NCI-H1436 (cell line): Measurements from ENCODE around the gene PCDH1.
A peak's percentile ranks its signal among the peaks of the same experiment; 100 is the strongest.
"Not testable (repeated sequence)": the region's sequence is repeated elsewhere in the genome, so short reads cannot be mapped to it uniquely, and the experiment has no call there.

Source experiments
- DNase-seq: peaks from one replicate; lab custom pipeline; 2025; lab: John Stamatoyannopoulos, UW

The PCDH1 gene

DNA sequence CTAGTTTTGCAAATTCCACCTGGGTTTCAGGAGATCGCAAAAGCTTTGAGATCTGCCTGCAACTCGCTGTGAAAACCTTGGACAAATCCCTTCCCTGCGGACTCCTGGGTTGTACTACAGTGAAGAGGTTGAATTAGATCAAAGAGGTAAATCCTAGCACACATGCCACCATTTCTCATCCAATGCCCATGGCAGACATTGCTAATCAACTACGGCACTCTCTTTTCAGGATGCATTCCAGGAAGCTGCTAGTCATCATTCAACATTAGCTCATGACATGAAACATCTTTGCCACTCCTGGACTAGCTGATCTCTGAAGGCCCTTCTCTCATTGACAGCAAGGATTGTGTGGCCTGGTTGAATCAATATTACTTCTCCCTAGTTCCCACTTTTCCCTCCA is 46.1 kb downstream of the PCDH1 start:
- no peak for DNase-seq

DNA sequence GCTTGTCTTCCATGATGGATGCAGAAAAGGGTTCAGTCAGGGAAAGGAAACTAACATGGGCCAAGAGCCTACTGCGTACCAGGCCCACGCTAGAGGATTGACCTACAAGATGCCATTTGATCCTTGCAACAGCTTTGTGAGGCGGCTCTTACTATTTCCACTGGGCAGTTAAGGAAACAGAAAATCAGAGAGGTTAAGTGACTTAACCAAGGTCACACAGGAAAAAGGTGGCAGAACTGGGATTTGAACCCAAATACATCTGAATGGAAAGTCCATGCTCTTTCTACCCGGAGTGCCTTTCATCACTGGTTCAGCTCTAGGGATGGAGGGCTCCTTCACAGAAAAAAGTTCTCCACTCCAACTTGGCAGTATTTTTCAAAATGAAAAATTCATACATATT is 50.0 kb downstream of the PCDH1 start:
- no peak for DNase-seq

DNA sequence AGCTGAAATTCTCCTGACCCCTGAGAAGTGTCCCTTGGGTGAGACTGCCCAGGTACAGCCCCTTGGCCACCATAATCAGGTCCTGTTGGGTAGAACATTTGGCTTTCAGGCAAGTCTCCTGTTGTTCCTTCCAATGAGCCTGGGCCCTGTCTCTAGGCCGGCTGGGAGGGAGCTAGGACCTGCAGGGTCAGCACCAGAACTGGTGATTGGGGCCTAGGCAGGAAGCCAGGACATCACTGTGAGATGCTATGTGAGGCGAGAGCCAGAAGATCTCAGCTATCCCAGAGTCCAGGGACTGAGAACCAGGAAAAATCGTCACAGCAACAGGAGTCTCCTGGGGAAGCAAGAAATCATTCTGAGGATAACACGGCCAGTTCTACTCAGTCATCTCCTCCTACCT is 51.5 kb downstream of the PCDH1 start:
- DNase-seq = no peak

DNA sequence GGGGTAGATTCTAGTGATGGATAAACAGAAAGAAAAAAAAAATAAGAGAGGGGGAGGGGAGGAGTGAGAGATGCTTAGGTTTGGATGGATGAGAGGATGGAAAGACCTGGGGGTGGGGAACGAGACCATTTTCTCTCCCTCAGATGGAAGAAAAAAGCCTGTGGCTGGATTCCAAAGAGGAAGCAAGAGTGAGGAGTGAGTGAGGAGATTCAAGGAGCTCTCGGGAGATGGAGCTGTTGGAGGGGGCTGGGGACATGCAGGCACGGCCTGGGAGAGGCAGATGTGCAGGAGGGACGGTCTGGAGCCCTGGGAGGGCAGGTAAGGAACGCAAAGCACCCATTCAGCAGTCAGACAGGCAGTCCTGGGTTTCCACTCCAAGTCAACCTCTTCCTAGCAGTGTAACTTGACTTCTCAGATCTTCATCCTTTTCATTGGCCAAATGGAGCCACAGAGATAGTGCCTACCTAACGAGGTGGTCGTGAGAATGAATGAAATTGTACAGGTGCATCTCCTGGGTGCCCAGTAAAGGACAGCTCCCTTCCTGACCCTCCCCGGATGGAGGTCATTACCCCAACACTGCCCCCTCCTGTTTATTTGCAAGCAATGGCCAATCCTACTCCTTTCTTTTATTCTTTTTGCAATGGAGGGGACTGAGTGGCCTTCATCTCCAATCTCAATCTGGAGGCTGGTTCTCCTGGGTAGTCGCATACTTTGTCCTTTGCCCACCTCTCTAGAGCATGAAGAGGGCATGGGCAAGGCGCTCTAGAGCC is 52.2 kb downstream of the PCDH1 start:
- DNase-seq = no peak

DNA sequence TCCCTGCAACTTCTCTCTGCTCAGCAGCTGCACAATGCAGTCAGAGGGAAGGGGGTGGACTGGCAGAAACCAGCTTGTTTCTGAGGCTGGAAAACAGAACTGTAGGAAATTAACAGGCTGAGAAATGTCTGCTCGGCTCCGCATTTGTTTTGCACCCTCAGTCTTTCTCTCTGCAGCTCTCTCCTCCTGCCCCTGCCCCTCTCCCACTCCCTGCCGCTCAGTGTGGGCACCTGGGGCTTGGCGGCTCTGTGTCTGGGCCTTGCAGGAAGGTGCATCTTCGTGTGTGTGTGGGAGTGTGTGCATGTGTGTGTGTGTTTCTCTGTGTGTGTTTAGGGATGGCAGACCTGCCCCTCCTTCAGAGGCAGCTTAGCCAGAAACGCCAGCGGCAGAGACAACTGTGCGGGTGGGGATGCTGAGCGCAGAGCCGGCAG is 53.0 kb downstream of the PCDH1 start:
- DNase-seq = no peak

DNA sequence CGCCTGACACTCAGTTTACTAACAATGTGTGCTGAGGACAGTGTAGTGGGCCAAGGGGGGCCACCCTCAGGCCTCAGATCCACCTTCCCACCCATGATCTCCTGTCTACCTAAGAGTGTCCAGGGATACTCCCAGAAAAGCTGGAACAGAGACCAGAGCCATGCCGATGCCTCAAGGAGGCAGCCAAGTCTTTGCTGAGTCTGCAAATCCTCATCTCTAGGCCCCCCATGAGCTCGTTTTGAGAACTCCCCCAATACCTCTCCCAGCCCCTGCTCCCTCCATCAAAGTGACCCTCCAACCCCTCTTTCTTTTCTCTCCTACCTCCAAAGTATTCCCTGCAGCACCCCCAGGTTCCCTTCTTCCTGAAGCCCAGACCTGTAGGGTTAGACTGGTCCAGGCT is 53.5 kb downstream of the PCDH1 start:
- no peak for DNase-seq

DNA sequence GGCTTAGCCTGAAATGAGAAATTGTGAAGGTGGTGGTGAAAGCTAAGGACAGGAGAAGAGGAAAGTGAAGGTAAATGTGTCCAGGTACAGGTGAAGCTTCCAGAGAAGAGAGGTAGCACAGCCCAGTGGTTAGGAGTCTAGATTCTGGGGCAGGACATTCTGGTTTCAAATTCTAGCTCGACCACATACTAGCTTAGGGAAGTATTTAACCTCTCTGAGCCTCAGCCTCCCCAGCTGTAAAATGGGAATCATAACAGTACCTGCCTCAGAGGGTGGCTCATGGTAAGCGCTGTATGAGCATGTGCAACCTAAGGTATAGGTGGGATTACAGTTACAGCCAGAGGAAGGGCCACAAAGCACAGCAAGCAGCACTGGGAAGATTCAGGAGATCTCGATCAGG is 55.2 kb downstream of the PCDH1 start:
- no peak for DNase-seq

- no peak for DNase-seq
Observed at GRCh38 chr5:141822144-141822543, 56.1 kb downstream of the PCDH1 start.

DNA sequence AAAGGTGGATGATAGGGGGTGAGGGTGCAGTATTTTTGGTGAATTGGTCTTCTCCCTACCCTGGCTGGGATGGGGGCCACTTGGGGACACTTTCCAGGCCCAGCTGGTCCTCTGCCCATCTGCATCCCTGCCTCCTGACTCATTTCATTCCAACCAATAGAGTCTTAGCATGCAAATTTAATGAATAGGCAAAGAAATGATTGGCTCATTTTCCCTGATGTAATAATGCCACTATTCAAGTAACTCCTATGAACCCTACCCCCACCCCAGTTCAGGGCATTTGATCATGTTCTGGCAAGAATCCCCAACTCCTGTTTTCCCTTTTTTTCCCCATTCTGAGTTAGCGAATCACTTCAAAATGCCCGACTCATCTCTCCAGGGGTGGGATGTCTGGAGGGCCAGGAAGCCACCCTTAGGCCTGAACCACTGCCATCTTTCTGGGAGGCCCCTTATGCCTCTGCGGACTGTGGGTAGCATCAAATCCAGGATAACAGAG is 56.7 kb downstream of the PCDH1 start:
- peak; percentile 25 for DNase-seq

DNA sequence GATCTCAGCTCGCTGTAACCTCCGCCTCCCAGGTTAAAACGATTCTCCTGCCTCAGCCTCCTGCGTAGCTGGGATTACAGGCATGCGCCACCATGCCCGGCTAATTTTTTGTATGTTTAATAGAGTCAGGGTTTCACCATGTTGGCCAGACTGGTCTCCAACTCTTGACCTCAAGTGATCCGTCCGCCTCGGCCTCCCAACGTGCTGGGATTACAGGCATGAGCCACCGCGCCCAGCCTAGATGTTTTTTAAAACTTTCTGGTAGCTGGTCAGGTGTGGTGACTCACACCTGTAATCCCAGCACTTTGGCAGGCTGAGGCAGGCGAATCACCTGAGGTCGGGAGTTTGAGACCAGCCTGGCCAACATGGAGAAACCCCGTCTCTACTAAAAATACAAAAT is 57.5 kb downstream of the PCDH1 start:
- DNase-seq = not testable (repeated sequence)

- no peak for DNase-seq
Observed at GRCh38 chr5:141817631-141818030, 60.6 kb downstream of the PCDH1 start.

GRCh38 chr5:141816598-141817399 is 61.4 kb downstream of the PCDH1 start:
- DNase-seq = no peak

DNA sequence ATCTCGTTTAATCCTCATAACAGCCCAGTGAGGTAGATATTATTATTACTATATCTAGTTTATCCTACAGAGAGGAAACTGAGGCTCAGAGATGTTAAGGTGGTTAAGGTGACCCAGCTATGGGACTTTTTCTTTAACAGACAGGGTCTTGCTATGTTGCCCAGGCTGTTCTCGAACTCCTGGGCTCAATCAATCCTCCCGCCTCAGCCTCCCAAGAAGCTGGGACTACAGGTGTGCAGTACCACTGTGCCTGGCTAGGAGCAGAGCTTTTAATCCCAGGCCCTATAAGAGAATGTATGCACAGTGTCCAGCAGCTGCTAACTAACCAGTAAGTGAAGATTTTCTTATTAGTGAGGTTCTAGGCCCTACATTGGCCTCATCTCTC is 62.4 kb downstream of the PCDH1 start:
- DNase-seq = no peak

GRCh38 chr5:141815051-141815795 is 63.0 kb downstream of the PCDH1 start:
- no peak for DNase-seq

DNA sequence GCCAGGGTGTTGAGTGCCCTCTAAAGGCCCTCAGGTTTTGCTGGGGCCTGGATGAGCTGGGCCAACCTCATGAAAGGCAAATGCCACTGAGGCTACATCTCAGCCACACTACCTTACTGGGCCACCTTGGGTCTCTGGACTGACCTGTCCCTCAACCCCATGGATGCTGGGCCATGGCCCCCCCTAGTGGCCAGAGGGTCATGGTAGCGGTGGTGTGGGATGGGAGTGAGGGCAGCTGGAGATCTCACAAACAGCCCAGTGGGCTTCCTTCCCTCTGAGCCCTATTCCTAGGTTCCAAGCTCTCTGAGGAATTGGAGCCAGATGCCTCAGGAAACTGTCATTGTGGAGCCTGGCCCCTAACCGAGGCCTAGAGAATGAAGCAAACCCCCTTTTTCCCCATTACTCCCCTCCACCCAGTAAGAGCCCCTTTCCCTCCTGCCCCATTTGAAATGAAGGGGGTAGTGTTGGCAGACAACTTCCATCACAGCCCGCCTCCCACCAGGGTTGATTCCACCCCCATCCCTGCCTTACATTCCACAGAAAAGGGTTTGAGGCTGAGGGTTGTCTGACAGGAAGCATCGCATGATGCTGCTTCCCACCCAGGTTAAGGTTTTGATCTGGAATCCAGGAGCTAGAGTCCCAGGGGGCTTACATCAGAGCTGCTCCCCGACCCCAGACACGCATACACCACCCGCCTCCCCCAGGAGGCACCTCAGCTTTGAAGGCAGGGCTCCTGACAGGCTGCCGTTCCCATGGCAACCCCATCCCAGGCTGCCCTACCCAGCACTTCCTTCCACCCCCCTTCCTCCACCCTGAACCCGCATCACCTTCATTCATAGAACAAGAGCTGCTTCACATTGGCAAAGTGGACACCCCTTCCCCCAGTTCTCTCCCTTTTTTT is 63.9 kb downstream of the PCDH1 start:
- peak; percentile 39 for DNase-seq

- DNase-seq = no peak
Observed at GRCh38 chr5:141812512-141812911, 65.7 kb downstream of the PCDH1 start.

DNA sequence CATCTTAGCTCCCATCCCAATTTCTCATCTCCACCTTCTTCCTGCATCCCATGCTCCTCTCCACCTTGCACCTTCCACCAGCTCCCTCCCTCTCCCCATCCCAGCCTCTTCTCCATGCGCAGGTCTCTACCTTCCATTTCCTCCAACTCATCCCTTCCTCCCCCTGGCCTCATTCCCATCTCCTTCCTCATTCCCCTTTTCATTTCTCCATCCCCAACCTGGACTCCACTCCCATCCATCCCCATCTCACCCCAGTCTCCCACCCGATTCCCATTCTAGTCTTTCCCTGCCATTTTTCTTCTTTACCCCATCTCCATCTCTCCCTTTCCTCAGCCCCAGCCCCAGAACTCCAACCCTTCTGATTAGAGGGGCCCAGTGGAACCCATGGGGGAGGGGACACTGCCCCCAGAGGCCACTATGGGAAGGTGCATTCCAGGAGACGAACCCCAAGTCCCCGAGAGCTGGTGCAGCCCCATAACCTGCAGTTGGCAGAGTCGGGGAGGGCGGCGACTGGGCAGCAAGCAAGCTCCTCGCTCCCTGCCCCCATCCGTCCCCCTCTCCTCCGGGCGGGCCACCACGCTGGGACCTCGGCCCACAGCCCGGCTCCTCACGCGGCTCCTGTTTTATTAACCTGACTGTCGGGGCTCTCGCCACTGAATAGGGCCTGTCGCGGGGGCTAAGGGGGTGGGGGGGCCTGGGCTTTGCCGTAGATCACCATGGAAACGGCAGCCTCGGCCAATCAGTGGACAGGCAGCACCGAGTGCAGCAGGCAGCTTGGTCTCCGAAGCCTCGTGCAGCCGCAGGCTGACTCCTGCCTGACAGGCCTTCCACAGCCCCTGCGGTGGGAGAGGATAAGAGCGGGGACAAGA is 66.7 kb downstream of the PCDH1 start:
- DNase-seq = peak; percentile 33

- DNase-seq = no peak
Observed at GRCh38 chr5:141810702-141811101, 67.5 kb downstream of the PCDH1 start.

DNA sequence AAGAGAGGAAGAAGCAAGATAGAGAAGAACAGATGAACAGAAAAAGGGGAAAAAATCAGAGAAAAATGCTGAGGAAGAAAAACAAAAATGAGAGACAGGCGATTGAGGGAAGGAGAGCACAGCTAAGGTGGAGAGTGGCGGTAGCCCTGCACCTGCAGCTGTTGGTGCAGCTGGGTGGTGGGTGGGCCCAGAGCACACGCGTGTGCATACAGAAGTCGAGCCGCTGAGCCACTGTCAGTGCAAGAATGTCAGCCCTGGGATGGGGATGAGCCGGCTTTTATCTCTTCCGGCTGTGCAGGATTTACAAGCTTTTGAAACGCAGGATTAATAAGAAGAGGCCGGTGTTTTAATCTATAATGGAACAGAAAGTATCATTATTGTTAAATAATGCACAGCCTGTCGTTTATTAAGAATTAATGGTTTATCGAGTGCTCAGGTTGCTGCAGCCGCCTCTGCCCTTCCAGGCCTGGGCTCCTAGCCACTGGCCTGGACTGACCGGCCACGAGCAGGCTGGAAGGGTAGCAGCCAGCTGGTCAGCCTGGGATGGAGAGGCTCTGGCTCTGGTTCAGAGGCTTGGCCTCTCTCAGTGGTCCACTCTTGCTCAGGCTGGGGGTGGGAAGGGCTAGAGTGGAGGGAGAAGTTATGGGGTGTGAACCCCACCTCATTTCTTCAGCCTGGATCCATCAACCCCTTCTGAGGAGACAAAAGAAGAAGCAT is 68.7 kb downstream of the PCDH1 start:
- no peak for DNase-seq

DNA sequence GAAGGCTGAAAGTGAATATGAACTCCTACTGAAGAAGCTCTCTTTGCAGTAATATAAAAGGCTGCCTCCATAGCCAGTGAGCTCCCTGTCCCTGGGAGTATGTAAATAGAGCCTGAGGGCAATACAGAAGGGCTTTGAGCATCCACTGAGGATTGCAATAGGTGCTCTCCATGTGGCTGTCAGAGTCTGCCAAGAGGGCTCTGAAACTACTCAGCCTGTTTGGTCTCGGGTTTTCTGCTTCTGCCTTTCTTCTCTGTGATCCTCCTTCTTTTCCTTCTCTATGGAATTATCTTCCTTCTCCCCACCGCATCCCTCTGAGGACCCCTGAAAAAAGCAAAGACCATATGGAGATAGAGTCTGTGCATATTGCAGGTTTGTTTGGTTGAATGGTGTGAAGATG is 69.4 kb downstream of the PCDH1 start:
- DNase-seq = no peak
